MCF 10A (cell line): ENCODE measurements around the gene CCDC73. TPM values are rescaled to one million over a fixed set of nuclear protein-coding genes. Genes with fewer than 3 reads are reported as not detected.
"Not testable (repeated sequence)": the region's sequence is repeated elsewhere in the genome, so short reads cannot be mapped to it uniquely, and the experiment has no call there.

Source experiments
- BruUV-seq: library from RNA; stranded (reverse); fragments of 400-500 nt; replicated peaks from 2 replicates; lab custom pipeline; 2021; lab: Mats Ljungman, UMichigan
- CTCF ChIA-PET: fragments of 300-600 bp; sonication (Branson Sonifier 250); formaldehyde crosslinking; extraction: SDS; loops from one replicate; lab custom pipeline; 2021; ENCODE audit warnings: antibody characterized with exemption, inconsistent platforms; lab: Yijun Ruan, JAX
- POLR2A ChIA-PET: fragments of 300-600, 350-650 bp; sonication (Branson Sonifier 250); formaldehyde crosslinking; extraction: SDS; loops from one replicate; lab custom pipeline; 2020; ENCODE audit warnings: antibody characterized with exemption, inconsistent platforms; lab: Yijun Ruan, JAX
- DNase-seq: peaks from one replicate; pipeline ENCODE4 v3.0.0-alpha.2; 2018; ENCODE audit not compliant: unreplicated experiment
- H3K27ac Mint-ChIP-seq: one replicate; pipeline ENCODE4 v1.8.0; 2022; ENCODE audit warnings: mild to moderate bottlenecking, low read depth, mixed read lengths; ENCODE audit not compliant: unreplicated experiment
- H3K27me3 Mint-ChIP-seq: one replicate; pipeline ENCODE4 v1.8.0; 2022; ENCODE audit warnings: mixed read lengths; ENCODE audit not compliant: insufficient read depth, unreplicated experiment
- H3K36me3 Mint-ChIP-seq: one replicate; pipeline ENCODE4 v1.8.0; 2022; ENCODE audit warnings: mild to moderate bottlenecking, moderate library complexity, mixed read lengths; ENCODE audit not compliant: insufficient read depth, unreplicated experiment
- H3K4me1 Mint-ChIP-seq: one replicate; pipeline ENCODE4 v1.8.0; 2022; ENCODE audit warnings: mixed read lengths; ENCODE audit not compliant: insufficient read depth, unreplicated experiment
- H3K4me3 Mint-ChIP-seq: one replicate; pipeline ENCODE4 v1.8.0; 2022; ENCODE audit warnings: mild to moderate bottlenecking, moderate library complexity, mixed read lengths; ENCODE audit not compliant: unreplicated experiment
- H3K9me3 Mint-ChIP-seq: one replicate; pipeline ENCODE4 v1.8.0; 2022; ENCODE audit warnings: mixed read lengths; ENCODE audit not compliant: unreplicated experiment
- intact Hi-C: fragments of 100-400 bp; cut with micrococcal nuclease; formaldehyde crosslinking; loops from 2 replicates; pipeline ENCODE4 v1.14.1; 2022
- total RNA-seq: library from RNA; stranded (reverse); gene quantifications from 2 replicates; pipeline ENCODE4 v1.2.3, GENCODE V29; 2022
- TF ChIP-seq, protein P1 (sequence below): fragments of 200-600 bp; IDR thresholded peaks from one replicate; pipeline ENCODE4 v1.8.0; 2022; ENCODE audit warnings: antibody characterized with exemption, mild to moderate bottlenecking; ENCODE audit not compliant: unreplicated experiment

The CCDC73 gene
- total RNA-seq, 1 experiment from 2014 or later, result 0.09 TPM

DNA sequence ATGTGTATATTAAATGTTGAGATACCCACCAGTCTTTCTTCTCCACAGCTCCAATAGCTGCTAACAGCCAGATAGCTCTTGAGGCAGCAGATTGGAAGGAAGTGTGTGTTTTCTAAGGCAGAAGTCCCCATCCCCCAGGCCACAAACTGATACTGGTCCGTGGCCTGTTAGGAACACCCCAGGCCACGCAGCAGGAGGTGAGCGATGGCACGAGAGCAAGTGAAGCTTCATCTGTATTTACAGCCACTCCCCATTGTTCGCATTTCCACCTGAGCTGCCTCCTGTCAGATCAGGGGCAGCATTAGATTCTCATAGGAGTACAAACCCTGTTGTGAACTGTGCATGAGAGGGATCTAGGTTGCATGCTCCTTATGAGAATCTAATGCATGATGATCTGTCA, 12.7 kb downstream of the CCDC73 start:
- no peak overlapping the region for H3K4me3 Mint-ChIP-seq
- ChIA-PET CTCF (interaction anchor here (0.6 kb wide), 1 partner anchor 9 kb away, joined by 4 read pairs; no protein-coding TSS in a partner anchor), POLR2A (no interaction called here)

DNA sequence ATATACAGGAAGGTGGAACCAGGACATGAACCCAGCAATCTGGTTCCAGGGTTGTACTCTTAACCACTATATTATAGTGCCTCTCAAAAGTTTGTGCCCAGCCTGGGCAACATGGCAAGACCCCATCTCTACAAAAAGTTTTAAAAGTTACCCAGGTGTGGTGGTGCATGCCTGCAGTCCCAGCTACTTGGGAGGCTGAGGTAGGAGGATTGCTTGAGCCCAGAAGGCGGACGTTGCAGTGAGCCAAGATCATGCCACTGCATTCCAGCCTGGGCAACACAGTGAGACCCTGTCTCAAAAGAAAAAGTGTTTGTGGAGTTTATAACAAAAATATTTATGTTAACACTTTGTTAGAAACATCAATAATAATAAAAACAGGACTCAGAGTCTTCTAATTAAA, 13.6 kb downstream of the CCDC73 start:
- CTCF ChIA-PET, result interaction anchor here (2.8 kb wide), 1 partner anchor 12 kb away, joined by 14 read pairs; no protein-coding TSS in a partner anchor
- H3K27ac Mint-ChIP-seq, H3K36me3 Mint-ChIP-seq, H3K9me3 Mint-ChIP-seq, DNase-seq, POLR2A ChIA-PET, BruUV-seq, intact Hi-C loops, H3K4me3 Mint-ChIP-seq, H3K27me3 Mint-ChIP-seq, H3K4me1 Mint-ChIP-seq: not testable (repeated sequence)

More for the DNA sequence above, 12.7 kb downstream of the CCDC73 start:
- no peaks in the 10 kb centered on the region for H3K4me1 Mint-ChIP-seq
- H3K27ac Mint-ChIP-seq, result no peak overlapping the region
- no peaks in the 10 kb centered on the region for H3K27me3 Mint-ChIP-seq
- DNase-seq, result no peak
- TF ChIP-seq, protein P1, sequence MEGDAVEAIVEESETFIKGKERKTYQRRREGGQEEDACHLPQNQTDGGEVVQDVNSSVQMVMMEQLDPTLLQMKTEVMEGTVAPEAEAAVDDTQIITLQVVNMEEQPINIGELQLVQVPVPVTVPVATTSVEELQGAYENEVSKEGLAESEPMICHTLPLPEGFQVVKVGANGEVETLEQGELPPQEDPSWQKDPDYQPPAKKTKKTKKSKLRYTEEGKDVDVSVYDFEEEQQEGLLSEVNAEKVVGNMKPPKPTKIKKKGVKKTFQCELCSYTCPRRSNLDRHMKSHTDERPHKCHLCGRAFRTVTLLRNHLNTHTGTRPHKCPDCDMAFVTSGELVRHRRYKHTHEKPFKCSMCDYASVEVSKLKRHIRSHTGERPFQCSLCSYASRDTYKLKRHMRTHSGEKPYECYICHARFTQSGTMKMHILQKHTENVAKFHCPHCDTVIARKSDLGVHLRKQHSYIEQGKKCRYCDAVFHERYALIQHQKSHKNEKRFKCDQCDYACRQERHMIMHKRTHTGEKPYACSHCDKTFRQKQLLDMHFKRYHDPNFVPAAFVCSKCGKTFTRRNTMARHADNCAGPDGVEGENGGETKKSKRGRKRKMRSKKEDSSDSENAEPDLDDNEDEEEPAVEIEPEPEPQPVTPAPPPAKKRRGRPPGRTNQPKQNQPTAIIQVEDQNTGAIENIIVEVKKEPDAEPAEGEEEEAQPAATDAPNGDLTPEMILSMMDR, result no peak
- no TSS peak for BruUV-seq
- no peaks in the 10 kb centered on the region for H3K9me3 Mint-ChIP-seq
- no peaks in the 10 kb centered on the region for H3K36me3 Mint-ChIP-seq
- intact Hi-C loops, result no loop called here

DNA sequence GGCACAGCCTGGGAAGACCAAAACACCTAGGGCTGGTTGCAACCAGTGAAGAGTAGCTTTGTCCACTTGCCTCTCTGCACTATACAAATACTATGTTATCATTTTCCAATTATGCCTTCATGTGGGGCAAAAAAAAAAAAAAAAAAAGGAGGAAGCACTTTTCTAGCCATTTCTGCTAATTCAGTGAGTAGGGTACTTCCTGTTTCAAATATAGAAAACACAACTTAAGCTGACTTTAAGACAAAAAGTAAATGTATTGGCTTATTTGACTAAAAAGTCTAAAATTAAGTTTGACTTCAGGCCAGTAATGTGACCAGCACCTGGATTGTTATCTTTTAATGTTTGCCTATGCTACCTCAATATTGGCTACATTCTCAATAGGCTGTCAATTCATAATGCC, 15.3 kb downstream of the CCDC73 start:
- Mint-ChIP-seq H3K4me3 (no peak overlapping the region), H3K27ac (no peak overlapping the region), H3K27me3 (no peaks in the 10 kb centered on the region), H3K9me3 (no peaks in the 10 kb centered on the region), H3K36me3 (no peaks in the 10 kb centered on the region), H3K4me1 (peaks cover 11% of the 10 kb centered on the region)
- intact Hi-C loops, result no loop called here
- POLR2A ChIA-PET, result no interaction called here
- TF ChIP-seq, protein P1, result no peak
- BruUV-seq, result no TSS peak
- CTCF ChIA-PET, result interaction anchor here (0.6 to 2.8 kb wide), 5 partner anchors 13 to 1379 kb away, joined by 3 to 14 read pairs (median 5); no protein-coding TSS in a partner anchor
- DNase-seq, result no peak

DNA sequence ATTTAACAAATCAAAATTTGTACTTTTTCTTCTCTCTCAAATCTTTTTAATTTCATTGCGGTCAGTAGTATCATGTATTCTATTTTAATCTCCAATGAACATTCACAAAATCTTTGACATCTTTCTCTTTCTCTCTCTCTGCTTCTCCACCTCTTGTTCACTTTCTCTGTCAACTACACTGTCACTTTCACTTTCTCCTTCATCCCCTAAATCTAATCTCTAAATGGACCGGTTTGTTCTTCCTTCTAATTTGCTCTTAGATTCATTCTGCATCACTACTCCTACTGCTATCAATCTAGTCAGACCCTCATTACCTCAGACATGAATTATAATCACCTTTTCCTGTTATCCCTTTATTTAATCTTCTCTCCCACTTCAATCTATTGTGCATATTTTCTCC, 18.6 kb downstream of the CCDC73 start:
- Mint-ChIP-seq H3K27ac (no peak overlapping the region), H3K36me3 (no peaks in the 10 kb centered on the region), H3K4me3 (no peak overlapping the region), H3K9me3 (no peaks in the 10 kb centered on the region), H3K4me1 (peaks cover 11% of the 10 kb centered on the region), H3K27me3 (no peaks in the 10 kb centered on the region)
- TF ChIP-seq, protein P1, result no peak
- no peak for DNase-seq
- ChIA-PET CTCF (no interaction called here), POLR2A (no interaction called here)
- no TSS peak for BruUV-seq
- intact Hi-C loops, result no loop called here

DNA sequence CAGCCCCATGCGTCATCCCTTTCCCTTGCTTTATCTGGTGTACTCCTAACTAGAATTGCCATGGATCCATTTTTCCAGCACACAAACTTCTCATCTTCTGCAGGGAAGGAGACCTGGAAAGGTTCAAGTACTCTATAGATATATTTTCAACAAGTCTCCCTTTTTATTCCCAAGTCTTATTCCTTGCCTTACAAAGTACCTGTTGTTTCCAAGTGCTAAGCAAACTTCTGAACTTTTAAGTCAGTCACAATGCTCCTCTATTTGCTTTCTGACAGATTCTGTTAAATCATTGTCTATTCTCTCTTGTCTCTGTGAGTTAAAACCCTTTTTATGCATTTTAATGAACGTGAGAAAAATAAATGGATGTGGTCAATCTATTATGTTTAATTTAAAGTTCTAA, 20.4 kb downstream of the CCDC73 start:
- TF ChIP-seq, protein P1, result no peak
- ChIA-PET CTCF (no interaction called here), POLR2A (no interaction called here)
- no TSS peak for BruUV-seq
- no peak overlapping the region for H3K27ac Mint-ChIP-seq
- no peaks in the 10 kb centered on the region for H3K9me3 Mint-ChIP-seq
- H3K4me1 Mint-ChIP-seq, result peaks cover 11% of the 10 kb centered on the region
- H3K4me3 Mint-ChIP-seq, result no peak overlapping the region
- H3K27me3 Mint-ChIP-seq, result no peaks in the 10 kb centered on the region
- no peaks in the 10 kb centered on the region for H3K36me3 Mint-ChIP-seq
- intact Hi-C loops, result no loop called here
- no peak for DNase-seq
